SW480 (cell line): ENCODE measurements around the gene RAD51B.

Experiments
- DNase-seq: peaks from one replicate; pipeline ENCODE4 v3.0.0-alpha.2; 2016; ENCODE audit warnings: low spot score

Gene RAD51B

GRCh38 chr14:68390741-68391140 is 571.2 kb downstream of the RAD51B start:
- DNase-seq: no peak

GRCh38 chr14:68391311-68392014 is 571.9 kb downstream of the RAD51B start:
- DNase-seq: no peak

- DNase-seq: no peak
These were observed 573.0 kb downstream of the RAD51B start for GRCh38 chr14:68392393-68393141.

- DNase-seq: no peak
These were observed 573.7 kb downstream of the RAD51B start for GRCh38 chr14:68393259-68393658.

GRCh38 chr14:68394118-68394763 is 574.7 kb downstream of the RAD51B start:
- DNase-seq: no peak

- DNase-seq: no peak
These were observed 575.2 kb downstream of the RAD51B start for GRCh38 chr14:68394764-68395143.

- no peak for DNase-seq
These were observed 576.0 kb downstream of the RAD51B start for GRCh38 chr14:68395604-68396003.

GRCh38 chr14:68396461-68396860 is 576.9 kb downstream of the RAD51B start:
- no peak for DNase-seq

- DNase-seq: no peak
These were observed 577.8 kb downstream of the RAD51B start for GRCh38 chr14:68397371-68397811.

GRCh38 chr14:68397822-68398221 is 578.2 kb downstream of the RAD51B start:
- peak; percentile 36 for DNase-seq

GRCh38 chr14:68398370-68398769 is 578.8 kb downstream of the RAD51B start:
- DNase-seq: no peak

GRCh38 chr14:68399971-68400370 is 580.4 kb downstream of the RAD51B start:
- DNase-seq: no peak

GRCh38 chr14:68401317-68401716 is 581.7 kb downstream of the RAD51B start:
- peak; percentile 31 for DNase-seq

GRCh38 chr14:68401855-68402254 is 582.3 kb downstream of the RAD51B start:
- no peak for DNase-seq

GRCh38 chr14:68402525-68403101 is 583.0 kb downstream of the RAD51B start:
- no peak for DNase-seq

- no peak for DNase-seq
These were observed 583.9 kb downstream of the RAD51B start for GRCh38 chr14:68403191-68404145.

GRCh38 chr14:68404146-68404527 is 584.6 kb downstream of the RAD51B start:
- no peak for DNase-seq

GRCh38 chr14:68404652-68405183 is 585.1 kb downstream of the RAD51B start:
- no peak for DNase-seq

GRCh38 chr14:68405961-68406360 is 586.4 kb downstream of the RAD51B start:
- no peak for DNase-seq

GRCh38 chr14:68407285-68407684 is 587.7 kb downstream of the RAD51B start:
- DNase-seq: no peak

- no peak for DNase-seq
These were observed 588.2 kb downstream of the RAD51B start for GRCh38 chr14:68407825-68408224.
